ENCODE data around the gene CLEC16A. TPM values are rescaled to one million over a fixed set of nuclear protein-coding genes. Genes with fewer than 3 reads are reported as not detected.

CLEC16A gene
- total and polyA plus RNA-seq, 9 of the 15 experiments (the other 6 are each of a cell fraction or from before 2014, with no cell fraction given): 1.00 to 22.3 (median 10.0) TPM

DNA sequence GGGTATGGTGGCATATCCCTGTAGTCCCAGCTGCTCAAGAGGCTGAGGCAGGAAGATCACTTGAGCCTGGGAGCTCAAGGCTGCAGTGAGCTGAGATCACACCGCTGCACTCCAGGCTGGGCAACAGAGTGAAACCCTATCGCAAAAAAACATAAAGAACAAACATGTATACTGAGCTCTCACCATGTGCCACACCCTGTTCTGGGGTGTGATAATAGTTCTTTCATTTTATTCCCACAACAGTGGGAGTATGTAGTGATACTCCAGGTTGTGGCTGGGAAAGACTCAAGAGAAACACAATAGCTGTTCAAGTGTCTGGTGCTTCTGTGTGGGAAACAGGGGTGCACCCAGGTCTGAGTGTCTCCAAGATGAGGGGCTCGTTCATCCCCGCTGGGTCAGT, 221.0 kb downstream of the CLEC16A start:
- Histone ChIP-seq H3K27me3 (ENCODE audit: control insufficient read depth in 2 of 2, insufficient read depth in 2 of 2, low read length in 2 of 2) (no peaks in the 10 kb centered on the region), H3K9ac (ENCODE audit: insufficient read depth in 1 of 2, low read depth in 2 of 2, low read length in 2 of 2) (peak overlapping the region in 1 of 2 experiments; percentile 39; a peak in 1 of 4 replicates), H3K4me2 (ENCODE audit: insufficient read depth, low read length) (0 out of 2 replicates have a peak overlapping the region, but pooled peaks have one; percentile 1), H3K27ac (ENCODE audit: extremely low read depth, low read depth, low read length) (no peak overlapping the region), H4K20me1 (replicated peaks; ENCODE audit: control insufficient read depth, insufficient read depth, low read length) (no peaks in the 10 kb centered on the region), H3K4me1 (replicated peaks in 1 of 2; ENCODE audit: control insufficient read depth in 2 of 2, insufficient read depth in 2 of 2, low read length in 2 of 2) (peaks cover 33 to 45% of the 10 kb centered on the region in 2 experiments), H3K9me3 (replicated peaks; ENCODE audit: control insufficient read depth, insufficient read depth, low read depth, low read length) (no peaks in the 10 kb centered on the region), H2AFZ (ENCODE audit: low read depth, low read length) (no peak overlapping the region), H3K9me1 (ENCODE audit: control insufficient read depth, insufficient read depth, low read length) (no peaks in the 10 kb centered on the region), H3K79me2 (ENCODE audit: control insufficient read depth, insufficient read depth, low read length) (no peaks in the 10 kb centered on the region), H3K4me3 (no peak overlapping the region), H3K36me3 (ENCODE audit: control insufficient read depth, insufficient read depth, low read length) (peaks cover 11% of the 10 kb centered on the region; the same call in 1 of the 3 replicates)
- peak; percentile 32 to 68 (median 58) for DNase-seq (ENCODE audit: extremely low read depth in 1 of 4, low spot score in 3 of 4)
- POLR2A ChIA-PET: interaction anchor here (0.9 to 1.2 kb wide), 2 partner anchors 11 to 19 kb away, joined by 3 read pairs; no protein-coding TSS in a partner anchor
- in situ Hi-C loops (cut with MboI): no loop called here
- peak; percentile 19 for FAIRE-seq
- BruUV-seq (replicated peaks): no TSS peak
- WGBS (ENCODE audit: insufficient coverage, low coverage, missing lambda C conversion rate): 23% methylated on average over 4 of the region's 4 CpGs
- ATAC-seq: peak; percentile 65
- intact Hi-C loops (cut with micrococcal nuclease): no loop called here
- CTCF ChIA-PET (ENCODE audit: low intra/inter-chr PET ratio): no interaction called here
- TF ChIP-seq ARID1B (IDR thresholded peaks at IDR 0.05) (peak; percentile 75), TAL1 (IDR thresholded peaks at IDR 0.05) (peak; percentile 71), L3MBTL2 (IDR thresholded peaks at IDR 0.05) (peak; percentile 55; the same call in 1 of the 2 replicates), HMGXB4 (CRISPR knock-in tag; IDR thresholded peaks at IDR 0.05) (no peak), ZNF592 (IDR thresholded peaks at IDR 0.05) (no peak), SOX6 (IDR thresholded peaks at IDR 0.05) (peak; percentile 67; the same call in 1 of the 2 replicates), SMARCA5 (IDR thresholded peaks at IDR 0.05) (no peak), ZKSCAN1 (IDR thresholded peaks at IDR 0.05; ENCODE audit: low read depth, low read length) (no peak), TCF3 (CRISPR knock-in tag; IDR thresholded peaks at IDR 0.05) (peak; percentile 82), KLF1 (tag; IDR thresholded peaks at IDR 0.05) (peak; percentile 63; the same call in 1 of the 2 replicates), EHMT2 (IDR thresholded peaks at IDR 0.05) (no peak), ELF4 (CRISPR knock-in tag; IDR thresholded peaks at IDR 0.05) (no peak), RCOR1 (IDR thresholded peaks at IDR 0.05; ENCODE audit: borderline replicate concordance in 1 of 2, low read depth in 2 of 2, low read length in 2 of 2) (peak in 1 of 2 experiments; percentile 57; a peak in 3 of 4 replicates), MAFG (tag; conservative IDR thresholded peaks at IDR 0.05) (no peak), ZBTB2 (IDR thresholded peaks at IDR 0.05) (no peak)
- TF ChIP-seq, protein P1, sequence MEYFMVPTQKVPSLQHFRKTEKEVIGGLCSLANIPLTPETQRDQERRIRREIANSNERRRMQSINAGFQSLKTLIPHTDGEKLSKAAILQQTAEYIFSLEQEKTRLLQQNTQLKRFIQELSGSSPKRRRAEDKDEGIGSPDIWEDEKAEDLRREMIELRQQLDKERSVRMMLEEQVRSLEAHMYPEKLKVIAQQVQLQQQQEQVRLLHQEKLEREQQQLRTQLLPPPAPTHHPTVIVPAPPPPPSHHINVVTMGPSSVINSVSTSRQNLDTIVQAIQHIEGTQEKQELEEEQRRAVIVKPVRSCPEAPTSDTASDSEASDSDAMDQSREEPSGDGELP (CRISPR knock-in tag; IDR thresholded peaks at IDR 0.05; ENCODE audit: borderline replicate concordance): 0 out of 2 replicates have a peak, but pooled peaks have one; percentile 32

Data from K562 (cell line).